ENCODE measurements around the gene EPHB1.
A peak's percentile ranks its signal among the peaks of the same experiment; 100 is the strongest.
"Not testable (repeated sequence)": the region's sequence is repeated elsewhere in the genome, so short reads cannot be mapped to it uniquely, and the experiment has no call there.

Gene EPHB1

DNA sequence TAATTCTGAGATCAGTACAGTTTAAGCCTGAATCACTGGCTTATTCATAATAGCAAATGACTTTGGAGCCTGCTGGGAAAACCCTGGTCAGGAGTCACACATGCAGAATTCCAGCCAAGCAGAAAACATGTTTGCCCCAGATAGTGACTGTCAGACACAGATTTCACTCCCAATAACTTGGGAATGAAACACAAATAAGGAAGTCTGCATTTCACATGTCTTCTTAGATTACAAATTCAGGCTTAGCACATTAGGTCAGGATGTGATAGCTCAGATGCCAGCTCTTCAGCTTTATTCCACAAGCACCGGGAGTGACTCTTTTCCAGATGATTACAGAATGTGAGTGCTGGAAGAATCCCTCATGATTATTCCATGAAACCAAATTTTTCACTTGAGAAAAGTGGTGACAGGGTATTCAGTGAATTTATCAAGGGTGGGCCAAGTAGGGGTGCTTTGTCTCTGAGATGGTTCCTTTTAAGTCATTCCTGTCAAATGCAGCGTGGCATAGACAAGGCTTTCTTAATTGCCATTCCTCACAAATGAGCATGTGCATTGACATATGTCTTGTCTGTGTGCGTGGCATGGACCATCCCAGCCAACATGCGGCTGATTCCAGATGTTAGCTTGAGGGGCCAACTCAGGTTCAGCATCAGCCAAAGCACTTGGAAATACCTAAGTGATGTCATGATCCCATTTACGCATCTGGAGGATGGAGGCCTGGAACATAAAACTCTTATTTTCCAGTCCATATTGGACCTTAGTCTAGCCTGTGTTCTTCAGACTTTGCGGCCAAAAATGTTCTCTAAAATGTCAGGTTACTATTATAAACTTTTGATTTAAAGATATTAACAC lies 191.0 kb downstream of the EPHB1 start:
- DNase-seq, result no peak
- intact Hi-C loops (cut with DNase I), result no loop called here

GRCh38 chr3:134988666-134989065 lies 193.6 kb downstream of the EPHB1 start:
- DNase-seq, result peak in 1 of 10 donors; percentile 26
- intact Hi-C loops (cut with DNase I), result no loop called here

GRCh38 chr3:134991003-134991402 lies 195.9 kb downstream of the EPHB1 start:
- DNase-seq, result no peak
- intact Hi-C loops (cut with DNase I), result no loop called here

GRCh38 chr3:134991472-134992010 lies 196.5 kb downstream of the EPHB1 start:
- intact Hi-C loops (cut with DNase I), result no loop called here
- no peak for DNase-seq

DNA sequence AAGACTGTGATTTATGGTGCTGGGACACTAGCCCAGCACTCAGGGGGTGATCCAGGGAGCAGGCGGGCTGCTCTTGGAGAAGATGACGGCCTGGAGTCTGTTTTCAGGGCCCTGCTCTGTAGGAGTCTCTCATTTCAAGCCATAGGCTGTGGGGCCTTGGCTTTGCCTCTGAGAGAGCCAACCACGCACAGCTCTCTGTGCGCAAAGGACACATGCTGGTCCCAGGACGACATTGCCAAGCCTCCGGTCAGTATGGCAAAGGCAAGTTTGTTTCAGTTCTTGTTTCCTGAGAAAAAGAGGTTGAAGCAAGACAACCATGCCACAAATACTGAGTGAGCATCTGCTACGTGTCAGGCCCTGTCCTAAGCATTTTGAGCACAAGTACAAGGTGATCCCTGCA lies 197.1 kb downstream of the EPHB1 start:
- no peak for DNase-seq
- intact Hi-C loops (cut with DNase I), result no loop called here

DNA sequence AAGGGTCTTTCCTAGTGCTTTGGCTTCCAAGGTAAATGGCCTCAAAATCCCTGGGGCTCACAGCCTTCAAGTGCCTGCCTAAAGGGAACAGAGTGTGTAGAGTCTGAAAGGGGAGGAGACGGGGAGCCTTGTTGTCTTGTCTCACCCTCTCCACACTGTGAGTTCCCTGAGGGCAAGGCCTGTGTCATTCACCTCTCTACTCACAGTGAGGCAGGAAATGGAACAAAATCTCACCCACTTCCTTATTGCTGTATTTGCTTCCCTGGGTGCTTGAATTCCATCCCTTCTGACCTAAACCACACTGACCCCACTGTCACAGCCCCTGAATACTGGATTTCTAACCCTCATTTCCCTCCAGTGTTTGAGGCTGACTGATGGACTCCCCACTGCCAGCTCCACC lies 197.5 kb downstream of the EPHB1 start:
- DNase-seq, result no peak
- intact Hi-C loops (cut with DNase I), result no loop called here

DNA sequence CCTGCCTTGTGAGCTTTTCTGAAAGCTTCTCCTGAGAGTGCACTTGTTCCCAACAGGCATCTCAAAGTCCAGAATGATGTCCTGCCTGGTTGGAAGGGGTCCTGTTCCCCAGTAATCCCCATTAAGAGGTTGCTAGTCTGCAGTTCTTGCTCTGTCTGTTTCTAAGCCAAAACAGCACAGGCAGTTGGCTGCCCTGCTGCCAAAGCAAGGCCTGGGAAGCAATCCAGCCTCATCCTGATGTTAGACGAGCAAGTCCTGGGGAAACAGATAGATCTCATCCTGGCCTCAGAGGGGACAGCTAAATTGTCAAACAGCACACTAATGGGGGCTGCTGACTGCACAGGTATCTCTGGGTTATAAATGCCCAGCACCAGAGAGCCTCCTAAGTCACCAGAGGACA lies 198.0 kb downstream of the EPHB1 start:
- intact Hi-C loops (cut with DNase I), result no loop called here
- DNase-seq, result no peak

DNA sequence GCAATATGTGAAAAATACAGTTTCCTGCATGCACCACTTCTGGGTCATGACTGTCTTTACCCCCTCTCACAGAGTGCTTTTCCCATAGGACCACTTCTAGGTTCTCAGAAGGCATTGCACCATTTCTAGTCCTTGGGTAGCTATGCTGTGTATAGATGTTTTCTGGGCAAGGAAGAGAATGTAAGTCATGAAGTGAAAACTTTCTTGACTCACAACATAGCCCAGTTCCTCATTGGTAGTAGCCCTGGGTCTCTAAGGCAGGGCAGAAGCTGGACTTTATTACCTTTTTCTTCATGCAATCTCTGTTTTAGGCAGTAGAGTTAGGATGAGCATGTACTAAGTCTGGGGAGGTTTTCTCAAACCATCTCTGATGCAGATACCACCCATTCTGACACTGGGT lies 203.1 kb downstream of the EPHB1 start:
- no peak for DNase-seq
- intact Hi-C loops (cut with DNase I), result no loop called here

- intact Hi-C loops (cut with DNase I), result no loop called here
- no peak for DNase-seq
These were observed 203.8 kb downstream of the EPHB1 start for GRCh38 chr3:134998855-134999254.

GRCh38 chr3:135000465-135000864 lies 205.4 kb downstream of the EPHB1 start:
- DNase-seq, result no peak
- intact Hi-C loops (cut with DNase I), result no loop called here

GRCh38 chr3:135005616-135006015 lies 210.6 kb downstream of the EPHB1 start:
- intact Hi-C loops (cut with DNase I), result not testable (repeated sequence)
- DNase-seq, result peak in 1 of 10 donors; percentile 30

- intact Hi-C loops (cut with DNase I), result no loop called here
- no peak for DNase-seq
These were observed 212.5 kb downstream of the EPHB1 start for GRCh38 chr3:135007607-135008006.

GRCh38 chr3:135008326-135008725 lies 213.3 kb downstream of the EPHB1 start:
- intact Hi-C loops (cut with DNase I), result no loop called here
- DNase-seq, result no peak

DNA sequence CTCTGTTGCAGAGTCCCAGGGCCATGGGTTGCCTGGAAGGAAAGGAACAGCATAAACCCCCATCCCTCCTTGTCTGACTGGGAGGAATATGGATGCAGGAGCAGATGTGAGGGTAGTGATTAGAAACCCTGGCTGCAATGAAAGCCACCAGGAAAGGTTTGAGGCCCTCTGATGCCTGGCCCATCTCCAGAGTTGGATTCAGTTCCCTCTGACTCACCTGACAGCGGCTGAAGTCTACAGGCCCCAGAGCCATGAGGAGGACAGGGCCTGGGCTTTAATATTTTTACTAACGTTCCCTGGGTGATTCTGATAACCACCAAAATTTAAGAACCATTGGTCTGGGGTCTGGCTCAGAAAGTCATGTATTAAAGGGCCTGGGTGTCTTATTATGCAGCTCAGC lies 214.0 kb downstream of the EPHB1 start:
- intact Hi-C loops (cut with DNase I), result no loop called here
- DNase-seq, result no peak

DNA sequence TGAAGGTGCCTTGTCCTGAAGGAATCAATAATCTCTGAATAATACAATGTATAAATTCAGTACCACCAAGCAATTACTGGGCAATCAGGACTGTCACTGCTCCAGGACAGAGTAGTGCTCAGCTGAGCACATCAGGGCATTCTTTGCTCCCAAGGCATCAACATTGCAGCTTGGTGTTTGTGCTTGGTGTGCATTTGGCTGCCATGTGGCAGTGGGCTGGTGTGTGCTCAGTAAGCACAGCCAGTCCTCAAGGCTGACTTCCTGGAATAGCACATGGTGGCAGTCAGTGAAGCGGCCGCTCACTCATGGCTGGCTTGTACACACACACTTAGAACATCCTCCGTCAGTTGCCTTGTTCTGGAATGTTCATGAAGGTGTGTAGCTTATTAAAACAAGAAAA lies 217.0 kb downstream of the EPHB1 start:
- intact Hi-C loops (cut with DNase I), result no loop called here
- DNase-seq, result peak in 7 of 10 donors; percentile 22 to 87 (median 60)

GRCh38 chr3:135013206-135013605 lies 218.1 kb downstream of the EPHB1 start:
- intact Hi-C loops (cut with DNase I), result no loop called here
- peak in 1 of 10 donors; percentile 17 for DNase-seq

- intact Hi-C loops (cut with DNase I), result no loop called here
- DNase-seq, result peak in 1 of 10 donors; percentile 45
These were observed 219.5 kb downstream of the EPHB1 start for GRCh38 chr3:135014566-135014965.

GRCh38 chr3:135017003-135017893 lies 222.2 kb downstream of the EPHB1 start:
- DNase-seq, result no peak
- intact Hi-C loops (cut with DNase I), result no loop called here

DNA sequence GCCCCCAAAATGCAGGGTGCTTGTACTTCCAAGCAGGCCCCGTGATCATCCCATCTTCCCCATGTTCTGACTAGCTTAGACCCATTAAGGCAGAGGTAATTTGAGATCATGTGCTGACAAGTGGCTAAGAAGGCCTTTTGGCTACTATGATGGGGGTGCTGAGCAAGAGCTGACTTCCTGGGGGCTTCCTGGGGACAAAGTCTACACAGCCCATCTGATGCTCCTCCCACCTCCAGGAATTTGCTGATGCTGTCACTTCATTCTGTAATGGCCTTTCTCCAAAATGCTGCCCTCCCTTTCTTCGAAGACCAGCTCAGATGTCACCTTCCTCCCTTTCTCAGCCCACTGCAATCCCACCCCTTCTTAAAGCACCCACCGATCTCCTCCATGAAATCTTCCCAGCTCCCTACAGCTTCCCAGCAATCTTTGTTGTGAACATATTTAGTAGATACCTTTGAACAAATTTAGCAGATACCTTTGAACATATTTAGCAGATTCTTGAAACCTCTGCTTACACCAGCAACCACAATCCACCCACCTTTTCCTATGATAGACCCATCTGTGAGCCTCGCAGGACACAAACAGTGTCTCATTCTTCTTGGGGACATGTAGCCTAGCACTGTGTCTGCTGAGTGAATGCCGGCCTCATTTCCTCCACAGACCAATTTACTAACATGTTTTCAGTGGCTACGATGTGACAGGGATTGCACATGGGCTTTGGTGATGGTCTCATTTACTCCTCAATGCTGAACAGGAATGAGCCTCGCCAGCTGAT lies 223.3 kb downstream of the EPHB1 start:
- intact Hi-C loops (cut with DNase I), result no loop called here
- no peak for DNase-seq

DNA sequence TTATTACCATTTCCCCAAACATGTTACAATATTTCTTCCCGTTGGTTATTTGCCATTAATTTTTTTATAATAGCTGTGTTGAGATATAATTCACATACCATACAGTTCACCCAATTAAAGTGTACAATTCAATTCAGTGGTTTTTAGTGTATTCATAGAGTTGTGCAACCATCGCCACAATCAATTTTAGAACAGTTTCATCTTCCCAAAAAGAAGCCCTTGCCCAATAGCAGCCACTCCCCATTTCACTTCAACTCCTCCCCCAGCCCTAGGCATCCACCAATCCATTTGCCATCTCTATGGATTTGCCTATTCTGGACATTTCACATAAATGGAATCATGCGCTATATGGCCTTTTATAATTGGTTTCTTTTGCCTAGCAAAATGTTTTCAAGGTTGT lies 225.1 kb downstream of the EPHB1 start:
- no peak for DNase-seq
- intact Hi-C loops (cut with DNase I), result no loop called here
